Mucosa of stomach (tissue), 1 donor: ENCODE data around the gene GRID1.

ENCODE experiments used
- H3K27me3 ChIP-seq: one replicate; pipeline ENCODE4 v1.7.0; 2013; ENCODE audit warnings: mild to moderate bottlenecking, low read length; ENCODE audit not compliant: control insufficient read depth, insufficient read depth
- H3K36me3 ChIP-seq: one replicate; pipeline ENCODE4 v1.7.0; 2013; ENCODE audit warnings: low read length; ENCODE audit not compliant: control insufficient read depth, insufficient read depth
- H3K4me1 ChIP-seq: one replicate; pipeline ENCODE4 v1.7.0; 2013; ENCODE audit warnings: mild to moderate bottlenecking, low read length; ENCODE audit not compliant: control insufficient read depth, insufficient read depth
- H3K4me3 ChIP-seq: one replicate; pipeline ENCODE4 v1.7.0; 2013; ENCODE audit warnings: low read length
- H3K9ac ChIP-seq: one replicate; pipeline ENCODE4 v1.7.0; 2013; ENCODE audit warnings: mild to moderate bottlenecking, low read length, moderate library complexity
- H3K9me3 ChIP-seq: one replicate; pipeline ENCODE4 v1.7.0; 2013; ENCODE audit warnings: mild to moderate bottlenecking, low read length, moderate library complexity; ENCODE audit not compliant: control insufficient read depth
- donor health status: Pancreatic carcinoma.

Gene GRID1

DNA sequence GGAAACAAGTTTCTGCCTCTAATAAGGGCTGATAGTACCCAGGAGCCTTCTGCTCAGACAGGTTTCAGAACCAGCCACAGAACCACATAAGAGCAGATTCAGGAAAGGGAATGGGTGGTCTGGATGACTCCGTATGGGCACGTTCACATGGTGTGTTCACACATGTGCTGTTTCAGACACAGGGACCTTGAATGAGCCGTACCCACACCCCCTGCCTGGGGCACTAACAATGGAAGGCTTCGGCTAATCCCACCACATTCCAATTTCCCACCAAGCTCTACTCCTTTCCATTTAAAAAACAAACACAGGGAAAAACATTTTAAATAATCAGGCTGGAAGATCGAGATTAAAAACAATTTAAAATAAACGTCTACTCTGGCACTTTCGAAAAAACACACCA, 217.3 kb downstream of the GRID1 start:
- H3K9ac ChIP-seq = no peak overlapping the region

DNA sequence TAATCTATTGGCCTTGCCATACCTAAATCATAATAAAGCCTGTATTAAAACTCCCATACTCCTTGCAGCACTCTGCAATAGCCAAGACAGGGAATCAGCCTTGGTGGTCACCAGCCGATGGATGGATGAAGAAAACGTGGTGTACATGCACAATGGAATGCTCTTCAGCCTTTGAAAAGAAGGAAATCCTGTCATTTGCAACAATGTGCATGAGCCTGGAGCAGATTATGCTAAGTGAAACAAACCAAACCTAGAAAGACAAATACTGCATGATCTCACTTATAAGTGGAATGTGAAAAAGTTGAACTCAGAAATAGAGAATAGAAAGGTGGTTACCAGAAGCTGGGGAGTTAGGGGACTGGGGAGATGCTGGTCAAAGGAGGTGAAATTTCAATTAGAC, 218.5 kb downstream of the GRID1 start:
- Histone ChIP-seq H3K4me1 (no peaks in the 10 kb centered on the region), H3K27me3 (no peaks in the 10 kb centered on the region), H3K4me3 (no peak overlapping the region), H3K9me3 (no peaks in the 10 kb centered on the region), H3K36me3 (no peaks in the 10 kb centered on the region), H3K9ac (no peak overlapping the region)

More for the DNA sequence above, 217.3 kb downstream of the GRID1 start:
- H3K36me3 ChIP-seq = no peaks in the 10 kb centered on the region
- H3K9me3 ChIP-seq = no peaks in the 10 kb centered on the region
- H3K27me3 ChIP-seq = no peaks in the 10 kb centered on the region
- H3K4me1 ChIP-seq = no peaks in the 10 kb centered on the region
- H3K4me3 ChIP-seq = no peak overlapping the region

DNA sequence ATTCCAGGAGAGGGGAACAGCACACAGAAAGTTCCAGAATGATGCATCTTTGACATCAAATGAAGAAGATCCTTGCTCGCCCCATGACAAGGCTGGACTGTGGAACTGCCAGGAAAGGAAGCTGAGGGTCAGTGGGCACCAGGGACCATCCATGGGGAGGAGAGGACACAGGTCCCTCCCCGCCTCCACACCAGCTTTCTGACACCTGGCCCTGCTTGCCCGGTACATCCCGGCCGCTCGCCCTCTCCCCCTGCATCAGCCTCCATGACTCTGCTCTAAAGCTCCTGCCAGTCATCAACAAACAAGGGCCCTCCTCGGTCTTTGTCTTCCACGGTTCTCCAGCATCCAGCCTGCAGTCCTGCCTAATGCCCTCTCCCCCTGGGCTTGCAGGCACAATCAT, 222.3 kb downstream of the GRID1 start:
- Histone ChIP-seq H3K36me3 (no peaks in the 10 kb centered on the region), H3K9me3 (no peaks in the 10 kb centered on the region), H3K9ac (no peak overlapping the region), H3K4me1 (no peaks in the 10 kb centered on the region), H3K4me3 (no peak overlapping the region), H3K27me3 (no peaks in the 10 kb centered on the region)

DNA sequence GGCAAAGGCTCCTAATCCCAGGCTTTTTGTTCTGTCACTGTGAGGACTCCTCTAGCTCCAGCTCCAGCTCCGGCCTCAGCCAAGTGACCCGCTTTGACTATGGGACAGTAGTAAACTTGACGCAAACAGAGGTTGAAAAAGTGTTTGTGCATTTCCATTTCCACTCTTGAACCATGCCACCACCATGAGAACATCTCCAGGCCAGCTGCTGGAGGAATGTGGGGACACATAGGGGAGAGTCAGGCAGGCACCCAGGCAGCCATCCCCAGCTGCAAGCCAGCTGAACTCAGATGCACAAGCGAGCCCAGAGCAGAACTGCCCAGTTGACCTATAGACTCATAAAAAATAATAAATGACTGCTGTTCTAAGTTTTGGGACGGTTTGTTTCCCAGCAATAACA, 224.7 kb downstream of the GRID1 start:
- no peaks in the 10 kb centered on the region for H3K9me3 ChIP-seq
- H3K27me3 ChIP-seq = no peaks in the 10 kb centered on the region
- no peak overlapping the region for H3K4me3 ChIP-seq
- H3K9ac ChIP-seq = no peak overlapping the region
- no peaks in the 10 kb centered on the region for H3K4me1 ChIP-seq
- no peaks in the 10 kb centered on the region for H3K36me3 ChIP-seq

DNA sequence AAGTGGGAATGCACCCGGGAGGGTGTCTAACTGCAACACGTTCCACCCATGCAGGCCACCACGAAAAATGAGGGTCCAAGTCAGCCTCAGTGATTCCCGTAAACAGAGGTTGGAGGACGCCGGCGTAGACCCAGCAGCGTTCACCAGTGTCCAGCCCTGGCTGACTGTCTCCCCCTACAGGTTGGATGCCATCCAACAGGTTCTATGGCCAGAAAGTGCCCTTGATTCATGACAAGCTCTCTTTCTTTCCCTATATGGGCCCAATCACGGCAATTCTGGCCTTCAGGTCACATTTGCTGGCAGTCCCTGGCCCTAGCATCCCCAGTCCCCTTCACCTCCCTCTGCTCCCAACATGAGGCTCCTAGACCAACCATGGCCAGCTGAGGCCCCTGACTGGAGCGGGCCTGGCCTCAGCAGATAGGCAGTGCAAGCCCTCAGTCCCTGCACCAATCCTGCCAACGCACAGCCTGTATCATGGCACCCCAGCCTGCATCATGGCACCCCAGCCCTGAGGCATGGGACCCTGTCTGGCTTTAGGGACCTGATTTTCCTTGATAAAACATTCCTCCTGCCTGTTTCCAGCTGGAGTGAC, 227.4 kb downstream of the GRID1 start:
- no peaks in the 10 kb centered on the region for H3K4me1 ChIP-seq
- H3K36me3 ChIP-seq = no peaks in the 10 kb centered on the region
- H3K9me3 ChIP-seq = no peaks in the 10 kb centered on the region
- H3K4me3 ChIP-seq = no peak overlapping the region
- no peaks in the 10 kb centered on the region for H3K27me3 ChIP-seq
- no peak overlapping the region for H3K9ac ChIP-seq

DNA sequence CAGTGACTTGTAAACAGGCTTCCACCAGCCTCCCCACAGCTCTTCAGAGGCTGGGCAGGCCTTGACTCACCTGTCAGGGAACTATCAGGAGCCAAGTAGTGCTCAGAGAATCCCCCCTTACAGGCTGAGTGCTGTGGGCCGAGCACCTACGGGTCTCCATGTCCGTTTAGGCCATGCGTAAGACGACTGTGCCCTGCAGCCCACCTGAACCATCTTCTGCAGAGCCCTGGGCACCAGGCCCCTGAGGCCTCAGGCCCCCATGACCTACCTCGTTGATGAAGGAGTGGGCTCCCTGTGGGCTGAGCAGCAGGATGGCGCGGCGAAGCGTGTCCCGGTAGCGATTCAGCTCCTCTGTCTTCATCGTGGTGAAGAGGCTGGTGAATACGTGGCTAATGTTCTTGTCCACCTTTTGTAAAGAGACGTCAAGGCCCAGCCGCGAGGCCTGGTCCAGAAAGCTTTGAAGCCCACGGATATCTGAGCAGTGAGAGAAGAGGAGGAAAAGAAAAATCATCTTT, 228.0 kb downstream of the GRID1 start:
- no peaks in the 10 kb centered on the region for H3K36me3 ChIP-seq
- H3K4me1 ChIP-seq = no peaks in the 10 kb centered on the region
- H3K4me3 ChIP-seq = no peak overlapping the region
- H3K9me3 ChIP-seq = no peaks in the 10 kb centered on the region
- no peaks in the 10 kb centered on the region for H3K27me3 ChIP-seq
- no peak overlapping the region for H3K9ac ChIP-seq

DNA sequence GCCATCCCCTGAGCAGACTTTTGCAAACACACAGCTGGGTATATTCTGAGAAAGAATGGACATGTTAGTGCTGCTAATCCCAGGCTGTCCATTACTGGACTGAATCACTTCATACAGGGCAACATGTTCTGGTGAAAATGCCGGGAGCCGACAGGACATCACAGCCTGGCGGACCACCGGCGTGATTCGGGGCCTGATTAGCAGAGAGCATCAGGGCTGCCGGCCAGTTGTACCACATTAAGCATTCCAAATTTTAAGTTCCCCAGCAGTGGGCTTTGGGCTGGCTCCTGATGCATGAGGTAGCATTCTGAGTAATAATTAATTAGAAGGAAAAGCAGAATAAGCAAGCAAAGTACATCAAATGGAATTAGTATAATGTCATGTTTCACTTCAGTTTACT, 229.0 kb downstream of the GRID1 start:
- Histone ChIP-seq H3K9me3 (no peaks in the 10 kb centered on the region), H3K4me1 (no peaks in the 10 kb centered on the region), H3K27me3 (no peaks in the 10 kb centered on the region), H3K4me3 (no peak overlapping the region), H3K9ac (no peak overlapping the region), H3K36me3 (no peaks in the 10 kb centered on the region)

DNA sequence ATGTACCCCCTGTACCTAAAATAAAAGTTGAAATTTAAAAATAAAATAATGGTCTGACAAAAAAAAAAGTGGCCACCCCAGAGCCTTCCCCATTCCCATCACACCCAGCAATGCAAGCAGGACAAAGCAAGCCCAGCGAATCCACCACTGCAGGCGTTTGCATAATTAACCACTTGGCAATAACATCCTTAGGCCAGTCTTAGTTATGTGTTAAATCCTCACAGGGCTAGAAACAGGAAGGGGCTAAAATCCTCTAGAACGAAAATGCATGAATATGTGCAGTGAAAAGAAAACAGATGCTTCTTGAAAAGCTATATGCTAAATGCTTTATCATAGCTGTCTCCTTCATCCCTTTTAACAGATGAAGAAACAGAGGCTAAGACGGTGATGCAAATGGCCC, 229.7 kb downstream of the GRID1 start:
- H3K36me3 ChIP-seq = no peaks in the 10 kb centered on the region
- no peak overlapping the region for H3K4me3 ChIP-seq
- no peaks in the 10 kb centered on the region for H3K4me1 ChIP-seq
- no peaks in the 10 kb centered on the region for H3K9me3 ChIP-seq
- no peaks in the 10 kb centered on the region for H3K27me3 ChIP-seq
- no peak overlapping the region for H3K9ac ChIP-seq

DNA sequence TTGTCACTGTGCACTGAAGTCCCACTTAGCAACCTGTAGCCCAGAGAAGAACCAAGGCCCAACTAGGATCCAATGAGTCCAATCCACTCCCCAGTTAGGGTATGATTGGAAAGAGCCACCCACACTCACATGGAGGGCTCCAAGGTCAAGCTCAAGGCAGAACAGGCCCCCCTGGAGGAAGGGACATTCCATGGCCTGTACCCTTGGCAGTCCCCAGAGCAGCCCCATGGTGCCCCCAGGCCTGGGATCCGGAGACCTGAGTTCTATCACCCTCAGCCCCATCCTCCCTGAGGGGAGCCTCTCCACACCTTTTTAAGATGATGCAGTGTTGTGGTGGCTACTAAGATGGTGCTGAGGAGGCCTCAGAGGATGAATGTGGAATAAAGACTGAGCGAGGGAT, 231.4 kb downstream of the GRID1 start:
- no peaks in the 10 kb centered on the region for H3K36me3 ChIP-seq
- no peaks in the 10 kb centered on the region for H3K9me3 ChIP-seq
- no peaks in the 10 kb centered on the region for H3K27me3 ChIP-seq
- H3K9ac ChIP-seq = no peak overlapping the region
- no peak overlapping the region for H3K4me3 ChIP-seq
- no peaks in the 10 kb centered on the region for H3K4me1 ChIP-seq

DNA sequence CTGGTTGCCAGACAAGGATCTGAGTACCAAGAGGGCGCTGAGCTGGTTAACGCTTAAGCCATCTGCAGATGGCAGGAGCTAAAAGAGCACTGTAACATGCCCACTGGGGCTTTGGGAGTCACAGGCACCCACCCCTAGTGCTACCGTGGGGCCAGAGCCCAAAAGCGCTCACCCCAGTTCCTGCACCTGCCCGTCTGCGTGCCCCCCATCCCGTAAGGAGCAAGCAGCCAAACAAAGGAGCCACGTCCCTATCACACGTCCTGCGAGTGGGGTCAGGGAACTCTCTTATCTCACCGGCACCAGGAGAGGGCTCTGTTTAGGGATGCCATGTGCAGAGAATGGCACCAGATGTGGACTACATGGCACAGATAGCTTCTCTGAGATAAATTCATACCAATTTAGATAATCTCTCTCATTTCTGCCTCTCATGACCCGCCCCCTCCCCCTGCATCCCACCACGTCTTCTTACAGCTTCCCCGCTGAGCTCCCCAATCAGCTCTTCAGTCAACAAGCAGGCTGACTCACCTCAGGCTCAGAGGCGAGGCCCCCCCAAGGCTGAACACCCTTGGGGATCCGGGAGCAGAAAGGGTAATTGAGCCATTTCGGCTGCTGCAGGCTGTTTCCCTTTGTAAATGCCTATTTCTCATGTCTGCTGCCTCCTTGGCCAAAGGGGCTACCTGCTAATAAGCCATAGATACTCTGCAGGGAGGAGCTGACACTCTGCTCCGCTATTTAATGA, 235.7 kb downstream of the GRID1 start:
- Histone ChIP-seq H3K36me3 (no peaks in the 10 kb centered on the region), H3K27me3 (no peaks in the 10 kb centered on the region), H3K4me1 (no peaks in the 10 kb centered on the region), H3K9ac (no peak overlapping the region), H3K9me3 (no peaks in the 10 kb centered on the region), H3K4me3 (no peak overlapping the region)

DNA sequence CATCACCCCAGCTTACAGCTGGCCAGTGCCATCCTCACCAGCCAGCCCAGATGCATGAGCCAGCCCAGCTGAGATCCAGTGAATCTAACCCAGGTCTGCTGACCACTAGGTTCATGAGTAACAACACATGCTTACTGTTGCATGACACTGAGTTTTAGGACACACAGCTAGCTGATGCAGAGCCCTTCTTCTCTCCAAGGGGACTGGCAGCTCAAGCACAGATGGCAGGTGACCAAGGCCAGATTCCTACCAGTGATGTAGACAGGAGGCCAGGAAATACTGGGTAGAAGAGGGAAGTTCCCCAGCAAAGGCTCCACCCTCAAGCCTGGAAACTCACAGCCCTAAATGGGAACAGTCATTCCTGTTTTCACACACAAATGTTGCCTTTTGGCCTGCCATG, 236.6 kb downstream of the GRID1 start:
- H3K9ac ChIP-seq = no peak overlapping the region
- H3K36me3 ChIP-seq = no peaks in the 10 kb centered on the region
- no peaks in the 10 kb centered on the region for H3K4me1 ChIP-seq
- no peaks in the 10 kb centered on the region for H3K27me3 ChIP-seq
- H3K9me3 ChIP-seq = no peaks in the 10 kb centered on the region
- no peak overlapping the region for H3K4me3 ChIP-seq

DNA sequence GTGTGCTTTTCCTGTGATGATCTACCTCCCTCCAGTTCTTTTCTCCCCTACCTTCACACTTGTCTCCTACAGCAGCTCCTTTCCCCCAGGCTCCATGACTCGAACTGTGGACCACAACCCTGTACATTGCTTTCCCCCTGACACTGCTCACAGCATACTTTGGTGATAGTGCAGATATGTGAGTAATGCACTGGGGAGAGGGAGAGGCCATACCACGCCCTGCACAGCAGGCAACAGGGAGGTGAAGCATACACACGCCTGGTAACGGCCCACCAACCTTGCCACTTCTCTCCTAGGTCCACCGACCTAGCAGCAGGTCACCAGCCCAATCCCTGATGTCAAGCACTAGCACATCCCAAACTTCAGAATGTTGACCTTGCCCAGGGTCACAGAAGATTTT, 238.2 kb downstream of the GRID1 start:
- Histone ChIP-seq H3K27me3 (no peaks in the 10 kb centered on the region), H3K36me3 (no peaks in the 10 kb centered on the region), H3K9ac (no peak overlapping the region), H3K9me3 (no peaks in the 10 kb centered on the region), H3K4me3 (no peak overlapping the region), H3K4me1 (no peaks in the 10 kb centered on the region)
